GM13977 (cell line): Measurements from ENCODE around the gene HAUS7.

Source experiments
- DNase-seq: peaks from one replicate; pipeline ENCODE4 v3.0.0; 2012; ENCODE audit warnings: low spot score
- CTCF ChIP-seq: IDR thresholded peaks from 2 replicates; pipeline ENCODE4 v1.5.1; 2012; ENCODE audit warnings: mild to moderate bottlenecking, control low read depth; ENCODE audit not compliant: insufficient read depth; ENCODE audit errors: extremely low read depth, missing control alignments
- in situ Hi-C: fragments of 300-500 bp; cut with MboI; formaldehyde crosslinking; loops from one replicate; pipeline ENCODE4 v1.12.0; 2022; ENCODE audit warnings: low sequenced_read_pairs, low pct_unique_long_range_greater_than_20kb, mixed read lengths, inconsistent platforms; ENCODE audit not compliant: unreplicated experiment

HAUS7 gene

GRCh38 chrX:153449368-153450113, 20.8 kb downstream of the HAUS7 start:
- no peak for TF ChIP-seq CTCF
- in situ Hi-C loops: no loop called here
- no peak for DNase-seq

- TF ChIP-seq CTCF: no peak
- no peak for DNase-seq
- in situ Hi-C loops: no loop called here
These were observed 21.6 kb downstream of the HAUS7 start for GRCh38 chrX:153448556-153449367.

- DNase-seq: no peak
- in situ Hi-C loops: no loop called here
These were observed 22.8 kb downstream of the HAUS7 start for GRCh38 chrX:153447581-153447960.

GRCh38 chrX:153446950-153447580, 23.3 kb downstream of the HAUS7 start:
- in situ Hi-C loops: no loop called here
- no peak for TF ChIP-seq CTCF
- no peak for DNase-seq

More at GRCh38 chrX:153447581-153447960, 22.8 kb downstream of the HAUS7 start:
- no peak for TF ChIP-seq CTCF

- no peak for TF ChIP-seq CTCF
- in situ Hi-C loops: no loop called here
- no peak for DNase-seq
These were observed 23.8 kb downstream of the HAUS7 start for GRCh38 chrX:153446636-153446936.

- no peak for TF ChIP-seq CTCF
- no peak for DNase-seq
- in situ Hi-C loops: no loop called here
These were observed 24.3 kb downstream of the HAUS7 start, which contains the start of gene TREX2 for GRCh38 chrX:153445856-153446635. TSS of gene TREX2 (minus strand) at chrX:153446056. CDS start at chrX:153445430, 626 bp downstream.
